C4-2B (cell line): ENCODE data around the gene SMPDL3A.

Source experiments
- ZFX ChIP-seq: fragments of 450-650 bp; IDR thresholded peaks from 2 replicates; pipeline ENCODE4 v1.6.1; 2017
- TF ChIP-seq, protein P1 (sequence below): fragments of 450-650 bp; conservative IDR thresholded peaks from 2 replicates; pipeline ENCODE4 v1.5.1; 2017; ENCODE audit warnings: mild to moderate bottlenecking

DNA sequence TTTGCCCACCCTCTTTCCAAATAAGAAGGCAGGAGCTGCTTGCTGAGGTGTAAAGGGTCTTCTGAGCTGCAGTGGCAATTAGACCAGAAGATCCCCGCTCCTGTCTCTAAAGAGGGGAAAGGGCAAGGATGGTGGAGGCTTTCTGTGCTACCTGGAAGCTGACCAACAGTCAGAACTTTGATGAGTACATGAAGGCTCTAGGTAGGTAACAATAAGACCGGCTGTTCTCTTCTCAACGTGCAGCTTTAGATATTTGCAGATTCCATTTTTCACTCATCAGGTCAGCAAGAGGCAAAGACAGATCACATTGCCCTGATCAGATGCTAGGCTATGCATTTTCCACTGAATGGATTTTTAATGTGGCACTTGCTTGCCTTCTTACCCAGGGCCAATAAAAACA is 9.4 kb upstream of the SMPDL3A start, which contains the start of gene FABP7:
- TF ChIP-seq, protein P1, sequence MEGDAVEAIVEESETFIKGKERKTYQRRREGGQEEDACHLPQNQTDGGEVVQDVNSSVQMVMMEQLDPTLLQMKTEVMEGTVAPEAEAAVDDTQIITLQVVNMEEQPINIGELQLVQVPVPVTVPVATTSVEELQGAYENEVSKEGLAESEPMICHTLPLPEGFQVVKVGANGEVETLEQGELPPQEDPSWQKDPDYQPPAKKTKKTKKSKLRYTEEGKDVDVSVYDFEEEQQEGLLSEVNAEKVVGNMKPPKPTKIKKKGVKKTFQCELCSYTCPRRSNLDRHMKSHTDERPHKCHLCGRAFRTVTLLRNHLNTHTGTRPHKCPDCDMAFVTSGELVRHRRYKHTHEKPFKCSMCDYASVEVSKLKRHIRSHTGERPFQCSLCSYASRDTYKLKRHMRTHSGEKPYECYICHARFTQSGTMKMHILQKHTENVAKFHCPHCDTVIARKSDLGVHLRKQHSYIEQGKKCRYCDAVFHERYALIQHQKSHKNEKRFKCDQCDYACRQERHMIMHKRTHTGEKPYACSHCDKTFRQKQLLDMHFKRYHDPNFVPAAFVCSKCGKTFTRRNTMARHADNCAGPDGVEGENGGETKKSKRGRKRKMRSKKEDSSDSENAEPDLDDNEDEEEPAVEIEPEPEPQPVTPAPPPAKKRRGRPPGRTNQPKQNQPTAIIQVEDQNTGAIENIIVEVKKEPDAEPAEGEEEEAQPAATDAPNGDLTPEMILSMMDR, result no peak
- TF ChIP-seq ZFX, result no peak
